Vagina (tissue), 2 donors: Measurements from ENCODE around the gene NUDT17. TPM values are rescaled to one million over a fixed set of nuclear protein-coding genes. Genes with fewer than 3 reads are reported as not detected.

Source experiments
- DNase-seq, 2 donors: peaks; one replicate each; pipeline ENCODE4 v3.0.0-alpha.2; 2017; ENCODE audit errors: extremely low spot score in 2 of 2
- H3K27ac ChIP-seq: fragments of 200-600 bp; sonication (generic); one replicate; pipeline ENCODE4 v1.5.1; 2019
- H3K27me3 ChIP-seq: fragments of 200-600 bp; sonication (generic); one replicate; pipeline ENCODE4 v1.5.1; 2019
- H3K36me3 ChIP-seq, 2 donors: fragments of 200-600 bp; sonication (generic); one replicate each; pipeline ENCODE4 v1.5.1; 2017 to 2019
- H3K4me1 ChIP-seq: fragments of 200-600 bp; sonication (generic); one replicate; pipeline ENCODE4 v1.5.1; 2019
- H3K4me3 ChIP-seq, 2 donors: fragments of 200-600 bp; sonication (generic); 1 replicate in 1 of 2; 2 replicates in 1 of 2; pipeline ENCODE4 v1.5.1; 2016 to 2019
- H3K9me3 ChIP-seq: fragments of 200-600 bp; sonication (generic); one replicate; pipeline ENCODE4 v1.5.1; 2019
- POLR2A ChIP-seq, 2 donors: fragments of 450-650 bp; IDR thresholded peaks; one replicate each; pipeline ENCODE4 v1.6.1; 2017; ENCODE audit warnings: antibody characterized with exemption in 2 of 2, mild to moderate bottlenecking in 2 of 2, moderate library complexity in 2 of 2
- POLR2AphosphoS5 ChIP-seq, 2 donors: sonication (generic); formaldehyde crosslinking; IDR thresholded peaks; one replicate each; pipeline ENCODE4 v1.9.0; 2017; ENCODE audit warnings: antibody characterized with exemption in 2 of 2, mild to moderate bottlenecking in 2 of 2, low read depth in 1 of 2; ENCODE audit not compliant: insufficient read depth in 1 of 2
- intact Hi-C: fragments of 100-400 bp; cut with DNase I; formaldehyde crosslinking; loops from one replicate; pipeline ENCODE4 v1.15.1; 2023
- total RNA-seq: library from RNA; depleted of rRNA; stranded (reverse); fragments of >200 nt; gene quantifications from one replicate; pipeline ENCODE4 v1.2.3, GENCODE V29; 2016
- TF ChIP-seq, protein P1 (sequence below), 3 experiments: fragments of 450-650 bp in 2 of 3; fragments of 200-600 bp in 1 of 3; sonication (generic) in 1 of 3; IDR thresholded peaks; one replicate each; pipeline ENCODE4 v1.5.1; 2017 to 2019; ENCODE audit warnings: antibody characterized with exemption in 3 of 3, mild to moderate bottlenecking in 2 of 3, moderate library complexity in 2 of 3

NUDT17 gene
- total RNA-seq, 1 donor from 2014 or later = 2.5 TPM

DNA sequence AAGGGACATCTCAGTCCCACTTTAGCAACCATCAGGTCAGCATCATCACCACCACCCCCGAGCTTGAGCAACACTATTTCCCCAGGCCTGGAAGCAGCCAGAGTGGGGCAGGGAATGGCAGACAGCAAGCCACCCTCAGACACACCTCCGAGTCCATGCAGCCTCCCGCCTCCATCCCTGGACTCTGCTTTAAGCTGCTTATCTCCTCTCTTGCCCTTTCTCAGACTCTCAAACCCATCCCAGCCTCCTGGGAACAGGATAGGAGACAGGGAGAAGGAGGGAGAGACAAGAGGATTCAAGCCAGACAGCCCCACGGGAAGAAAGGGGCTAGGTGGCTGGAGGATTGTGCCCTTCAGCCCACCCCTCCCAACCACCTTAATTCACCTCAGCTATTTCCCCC is 11.7 kb downstream of the NUDT17 start:
- H3K9me3 ChIP-seq = no peaks in the 10 kb centered on the region
- DNase-seq = no peak
- no peaks in the 10 kb centered on the region for H3K27me3 ChIP-seq
- no peak overlapping the region for H3K27ac ChIP-seq
- no peak overlapping the region for H3K4me3 ChIP-seq
- intact Hi-C loops = loop anchor here (10.0 kb wide), 1 partner anchor 58 kb away; the partner anchor contains the start of genes ITGA10 and PEX11B
- peaks cover 0 to 44% of the 10 kb centered on the region in 2 donors for H3K36me3 ChIP-seq
- TF ChIP-seq POLR2A (IDR thresholded peaks at IDR 0.05) (no peak), POLR2AphosphoS5 (IDR thresholded peaks at IDR 0.05; ENCODE audit: insufficient read depth in 1 of 2, low read depth in 1 of 2) (no peak)
- TF ChIP-seq, protein P1, sequence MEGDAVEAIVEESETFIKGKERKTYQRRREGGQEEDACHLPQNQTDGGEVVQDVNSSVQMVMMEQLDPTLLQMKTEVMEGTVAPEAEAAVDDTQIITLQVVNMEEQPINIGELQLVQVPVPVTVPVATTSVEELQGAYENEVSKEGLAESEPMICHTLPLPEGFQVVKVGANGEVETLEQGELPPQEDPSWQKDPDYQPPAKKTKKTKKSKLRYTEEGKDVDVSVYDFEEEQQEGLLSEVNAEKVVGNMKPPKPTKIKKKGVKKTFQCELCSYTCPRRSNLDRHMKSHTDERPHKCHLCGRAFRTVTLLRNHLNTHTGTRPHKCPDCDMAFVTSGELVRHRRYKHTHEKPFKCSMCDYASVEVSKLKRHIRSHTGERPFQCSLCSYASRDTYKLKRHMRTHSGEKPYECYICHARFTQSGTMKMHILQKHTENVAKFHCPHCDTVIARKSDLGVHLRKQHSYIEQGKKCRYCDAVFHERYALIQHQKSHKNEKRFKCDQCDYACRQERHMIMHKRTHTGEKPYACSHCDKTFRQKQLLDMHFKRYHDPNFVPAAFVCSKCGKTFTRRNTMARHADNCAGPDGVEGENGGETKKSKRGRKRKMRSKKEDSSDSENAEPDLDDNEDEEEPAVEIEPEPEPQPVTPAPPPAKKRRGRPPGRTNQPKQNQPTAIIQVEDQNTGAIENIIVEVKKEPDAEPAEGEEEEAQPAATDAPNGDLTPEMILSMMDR (IDR thresholded peaks at IDR 0.05) = no peak
- H3K4me1 ChIP-seq = peaks cover 20% of the 10 kb centered on the region

DNA sequence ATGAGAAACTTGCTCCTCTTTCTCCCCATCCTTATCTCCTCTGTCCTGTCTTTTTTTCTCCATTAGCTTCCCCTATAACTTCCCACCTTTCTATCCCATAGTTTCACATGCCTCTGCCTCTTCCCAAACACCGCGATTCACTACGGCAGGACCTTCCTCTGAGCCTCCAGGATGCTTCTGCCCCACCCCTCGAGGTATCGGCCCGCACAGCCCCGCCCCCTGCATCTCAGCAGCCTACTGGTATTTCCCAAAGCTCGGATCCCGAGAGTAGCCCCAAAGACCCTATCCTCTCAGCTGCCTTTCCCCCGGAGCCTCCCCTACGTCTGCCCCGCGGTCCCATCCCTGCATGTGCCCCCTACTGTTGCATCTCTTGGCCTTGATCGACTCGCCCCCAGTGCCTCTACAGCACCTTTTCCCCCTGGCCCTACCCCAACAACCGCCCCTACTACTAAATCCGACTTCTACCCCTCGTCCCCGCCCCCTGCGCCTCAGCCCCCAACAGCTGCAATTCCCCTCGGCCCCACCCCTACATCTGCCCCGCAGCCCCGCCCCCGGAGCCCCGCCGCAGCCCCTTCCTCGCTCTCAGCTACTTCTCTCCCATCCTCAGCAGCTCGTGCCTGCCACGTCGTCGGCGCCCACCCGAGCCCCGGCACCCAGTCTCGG is 12.9 kb downstream of the NUDT17 start:
- H3K4me3 ChIP-seq = peak overlapping the region; percentile 66 to 88
- no peak for DNase-seq
- intact Hi-C loops = loop anchor here (10.0 kb wide), 1 partner anchor 56 kb away; the partner anchor contains the start of genes ITGA10 and PEX11B
- peak overlapping the region; percentile 86 for H3K27ac ChIP-seq
- no peaks in the 10 kb centered on the region for H3K27me3 ChIP-seq
- H3K9me3 ChIP-seq = no peaks in the 10 kb centered on the region
- peaks cover 20% of the 10 kb centered on the region for H3K4me1 ChIP-seq
- TF ChIP-seq, protein P1 (IDR thresholded peaks at IDR 0.05) = no peak
- H3K36me3 ChIP-seq = peaks cover 0 to 33% of the 10 kb centered on the region in 2 donors

DNA sequence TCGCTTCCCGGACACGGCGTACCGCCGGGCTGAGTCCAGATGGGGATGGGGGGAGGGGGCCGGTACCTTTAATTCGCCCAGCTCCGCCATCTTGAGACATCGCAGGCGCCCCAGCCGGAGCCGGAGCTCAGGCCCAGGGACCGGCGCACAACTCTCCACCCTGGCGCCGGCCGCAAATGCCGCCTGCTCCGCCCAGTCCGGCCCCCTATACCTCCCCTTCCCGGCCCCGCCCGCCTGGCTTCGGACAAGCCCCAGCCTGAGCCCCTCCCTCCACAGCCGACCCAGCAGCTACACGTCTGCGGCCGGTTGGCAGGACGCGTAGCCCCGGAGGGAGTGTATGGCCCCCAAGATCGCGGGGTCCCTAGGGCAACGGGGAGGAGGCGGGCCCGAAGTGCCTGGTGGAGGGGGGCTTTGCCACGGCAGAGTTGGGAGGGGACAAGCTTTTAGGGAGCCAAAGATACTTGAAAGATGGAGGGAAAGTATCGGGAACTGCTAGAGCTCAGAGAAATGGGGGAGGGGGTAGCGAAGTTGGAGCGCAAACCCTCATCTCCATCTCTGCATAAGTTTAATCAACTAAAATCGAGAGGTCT is 13.6 kb downstream of the NUDT17 start, which contains the start of gene PIAS3:
TSS of gene PIAS3 (minus strand) at position 181 of the 590 bp plus-strand sequence. CDS start at position 90, 91 bp downstream.
- TF ChIP-seq, protein P1 (IDR thresholded peaks at IDR 0.05) = no peak
- peak; percentile 40 to 98 for TF ChIP-seq POLR2AphosphoS5 (IDR thresholded peaks at IDR 0.05; ENCODE audit: insufficient read depth in 1 of 2, low read depth in 1 of 2)
- peak in 1 of 2 donors; percentile 77 for TF ChIP-seq POLR2A (IDR thresholded peaks at IDR 0.05)
- H3K4me3 ChIP-seq = peak within 1 kb of the TSS; percentile 66 to 88
- no peaks in the 10 kb centered on the region for H3K27me3 ChIP-seq
- H3K9me3 ChIP-seq = no peaks in the 10 kb centered on the region
- intact Hi-C loops = loop anchor here (10.0 kb wide), 1 partner anchor 56 kb away; the partner anchor contains the start of genes ITGA10 and PEX11B
- H3K4me1 ChIP-seq = peaks cover 20% of the 10 kb centered on the region
- H3K27ac ChIP-seq = peak within 1 kb of the TSS; percentile 86
- peak in 1 of 2 donors; percentile 96 for DNase-seq
- H3K36me3 ChIP-seq = peaks cover 0 to 28% of the 10 kb centered on the region in 2 donors

DNA sequence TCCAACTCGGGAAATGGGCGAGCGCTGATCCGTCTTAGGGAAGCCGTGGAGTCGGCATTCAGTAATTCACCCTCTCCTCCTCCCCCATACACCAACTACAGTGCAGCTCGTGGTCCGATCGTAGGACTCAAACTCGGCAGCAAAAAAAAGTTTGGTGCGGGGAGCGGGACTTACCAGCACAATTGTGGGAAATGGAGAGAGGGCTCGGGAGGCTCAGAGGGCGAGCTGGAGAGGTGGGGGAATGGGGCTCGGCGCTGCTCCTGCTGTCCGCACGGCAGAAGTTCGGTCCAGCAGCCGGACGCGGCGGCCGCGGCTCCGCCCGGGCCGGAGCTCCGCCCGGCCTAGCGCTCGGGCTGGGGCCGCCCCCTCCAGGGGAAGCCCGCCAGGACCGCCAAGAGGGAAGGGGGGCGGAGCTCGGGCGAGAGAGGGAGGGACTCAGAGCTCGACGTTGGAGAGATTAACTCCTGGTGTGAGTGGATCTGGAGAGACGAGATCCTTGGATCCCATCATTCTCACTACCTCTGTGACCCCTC is 14.1 kb downstream of the NUDT17 start:
- peak in 1 of 2 donors; percentile 76 for TF ChIP-seq POLR2AphosphoS5 (IDR thresholded peaks at IDR 0.05; ENCODE audit: insufficient read depth in 1 of 2, low read depth in 1 of 2)
- TF ChIP-seq, protein P1 (IDR thresholded peaks at IDR 0.05) = no peak
- peak in 1 of 2 donors; percentile 90 for TF ChIP-seq POLR2A (IDR thresholded peaks at IDR 0.05)
- Histone ChIP-seq H3K27ac (peak overlapping the region; percentile 86), H3K27me3 (no peaks in the 10 kb centered on the region), H3K9me3 (no peaks in the 10 kb centered on the region), H3K4me3 (peak overlapping the region; percentile 66 to 88), H3K36me3 (peaks cover 0 to 23% of the 10 kb centered on the region in 2 donors), H3K4me1 (peaks cover 20% of the 10 kb centered on the region)
- DNase-seq = peak in 1 of 2 donors; percentile 94
- intact Hi-C loops = loop anchor here (10.0 kb wide), 1 partner anchor 55 kb away; the partner anchor contains the start of genes ITGA10 and PEX11B
